Naive thymus-derived CD4-positive, alpha-beta T cell (primary cell): ENCODE measurements around the gene ATRX. TPM values are rescaled to one million over a fixed set of nuclear protein-coding genes. Genes with fewer than 3 reads are reported as not detected.
A peak's percentile ranks its signal among the peaks of the same experiment; 100 is the strongest.
"Not testable (repeated sequence)": the region's sequence is repeated elsewhere in the genome, so short reads cannot be mapped to it uniquely, and the experiment has no call there.

Experiments used
- ATAC-seq: fragments of 150-1000 bp; cut with Tn5 transposase; 2 replicates; pipeline ENCODE4 v1.10.0; 2021; ENCODE audit warnings: mild to moderate bottlenecking, moderate library complexity
- CTCF ChIA-PET: fragments of 350-600 bp; sonication (Branson Sonifier 250); formaldehyde crosslinking; loops from one replicate; lab custom pipeline; 2021; ENCODE audit warnings: antibody characterized with exemption; lab: Charles Lee
- POLR2A ChIA-PET: fragments of 350-600 bp; sonication (Branson Sonifier 250); formaldehyde crosslinking; loops from one replicate; lab custom pipeline; 2021; ENCODE audit warnings: antibody characterized with exemption, inconsistent platforms; lab: Charles Lee
- DNase-seq, 9 donors: peaks; one replicate each; pipeline versions ENCODE4 v3.0.0 to v3.0.0-alpha.2; 2020 to 2022; ENCODE audit warnings: mixed read lengths in 1 of 9
- H3K27ac ChIP-seq: one replicate; pipeline ENCODE4 v1.7.0; 2013; ENCODE audit warnings: mild to moderate bottlenecking, low read depth, low read length, moderate library complexity
- H3K27me3 ChIP-seq, 2 donors: one replicate each; pipeline ENCODE4 v1.7.0; 2013; ENCODE audit warnings: low read length in 2 of 2, mild to moderate bottlenecking in 2 of 2, moderate library complexity in 2 of 2; ENCODE audit not compliant: control insufficient read depth in 2 of 2, insufficient read depth in 2 of 2
- H3K36me3 ChIP-seq, 3 experiments: 1 replicate in 2 of 3; 2 replicates in 1 of 3; pipeline ENCODE4 v1.7.0; 2013; ENCODE audit warnings: low read length in 3 of 3, mild to moderate bottlenecking in 3 of 3, moderate library complexity in 1 of 3; ENCODE audit not compliant: insufficient read depth in 3 of 3, control insufficient read depth in 2 of 3
- H3K4me1 ChIP-seq, 2 donors: one replicate each; pipeline ENCODE4 v1.7.0; 2013; ENCODE audit warnings: low read length in 2 of 2, mild to moderate bottlenecking in 2 of 2, moderate library complexity in 1 of 2; ENCODE audit not compliant: control insufficient read depth in 2 of 2, insufficient read depth in 2 of 2
- H3K4me3 ChIP-seq: 2 replicates; pipeline ENCODE4 v1.7.0; 2013; ENCODE audit warnings: mild to moderate bottlenecking, low read length
- H3K9me3 ChIP-seq, 3 experiments: 1 replicate in 2 of 3; 2 replicates in 1 of 3; pipeline ENCODE4 v1.7.0; 2013; ENCODE audit warnings: low read length in 3 of 3; ENCODE audit not compliant: control insufficient read depth in 2 of 3
- H3K27ac Mint-ChIP-seq, 9 donors: one replicate each; pipeline ENCODE4 v1.8.0; 2020 to 2022; ENCODE audit warnings: mixed read lengths in 9 of 9, mild to moderate bottlenecking in 8 of 9, moderate library complexity in 5 of 9, inconsistent platforms in 2 of 9
- H3K27me3 Mint-ChIP-seq, 5 donors: one replicate each; pipeline ENCODE4 v1.8.0; 2021 to 2022; ENCODE audit warnings: mixed read lengths in 5 of 5, mild to moderate bottlenecking in 1 of 5
- H3K36me3 Mint-ChIP-seq, 5 donors: one replicate each; pipeline ENCODE4 v1.8.0; 2020 to 2022; ENCODE audit warnings: mixed read lengths in 5 of 5, mild to moderate bottlenecking in 3 of 5, inconsistent platforms in 1 of 5
- H3K4me1 Mint-ChIP-seq, 7 donors: one replicate each; pipeline ENCODE4 v1.8.0; 2020 to 2022; ENCODE audit warnings: mixed read lengths in 7 of 7, mild to moderate bottlenecking in 3 of 7, inconsistent platforms in 1 of 7
- H3K4me3 Mint-ChIP-seq, 10 donors: one replicate each; pipeline ENCODE4 v1.8.0; 2020 to 2022; ENCODE audit warnings: mild to moderate bottlenecking in 10 of 10, mixed read lengths in 10 of 10, moderate library complexity in 6 of 10, inconsistent platforms in 2 of 10
- H3K9me3 Mint-ChIP-seq, 11 donors: one replicate each; pipeline ENCODE4 v1.8.0; 2020 to 2022; ENCODE audit warnings: mixed read lengths in 11 of 11, mild to moderate bottlenecking in 4 of 11, inconsistent platforms in 1 of 11, moderate library complexity in 1 of 11
- intact Hi-C, 2 donors: fragments of 100-400 bp; cut with micrococcal nuclease; formaldehyde crosslinking; loops; one replicate each; pipeline ENCODE4 v1.15.1; 2023
- polyA plus RNA-seq, 2 donors: library from polyadenylated mRNA; unstranded; fragments of 300-500 nt; fragmentation: Illumina TruSeq; gene quantifications; one replicate each; pipeline ENCODE4 v1.2.3, GENCODE V29; 2021
- total RNA-seq, 6 experiments: library from RNA in 5 of 6; stranded (reverse) in 5 of 6; gene quantifications; 1 replicate in 5 of 6; 2 replicates in 1 of 6; pipeline ENCODE4 v1.2.3 and lab custom pipeline; 2021 to 2026

The ATRX gene
- total and polyA plus RNA-seq, 7 experiments from 2014 or later: 64.2 to 126 (median 111) TPM

- Mint-ChIP-seq H3K4me1 (peaks cover 12 to 54% (median 37%) of the 10 kb centered on the region in 7 donors), H3K27ac (no peak overlapping the region), H3K27me3 (no peaks in the 10 kb centered on the region), H3K9me3 (peaks cover 0 to 2% (median 0%) of the 10 kb centered on the region in 11 donors), H3K36me3 (peaks cover 0 to 6% (median 0%) of the 10 kb centered on the region in 5 donors), H3K4me3 (peak overlapping the region in 3 of 10 donors; percentile 11 to 17 (median 13))
- ChIA-PET CTCF (no interaction called here), POLR2A (no interaction called here)
- ATAC-seq (no peak), DNase-seq (no peak)
- H3K27me3 ChIP-seq: no peaks in the 10 kb centered on the region
- peaks cover 0 to 4% of the 10 kb centered on the region in 2 donors for H3K4me1 ChIP-seq
- H3K9me3 ChIP-seq: no peaks in the 10 kb centered on the region
- H3K36me3 ChIP-seq: peaks cover 0 to 2% (median 0%) of the 10 kb centered on the region in 3 experiments
- intact Hi-C loops: loop anchor here in 1 of 2 donors (10.0 kb wide), 1 partner anchor 62 kb away; no protein-coding TSS in a partner anchor
- H3K27ac ChIP-seq: no peak overlapping the region
- H3K4me3 ChIP-seq: no peak overlapping the region
These were observed 9.4 kb downstream of the ATRX start for GRCh38 chrX:77776659-77777058.

- H3K4me3 Mint-ChIP-seq: peak overlapping the region in 5 of 10 donors; percentile 14 to 30 (median 26)
- POLR2A ChIA-PET: no interaction called here
- H3K9me3 Mint-ChIP-seq: peaks cover 0 to 4% (median 0%) of the 10 kb centered on the region in 11 donors
- Histone ChIP-seq H3K27me3 (no peaks in the 10 kb centered on the region), H3K9me3 (no peaks in the 10 kb centered on the region), H3K4me1 (peaks cover 0 to 5% of the 10 kb centered on the region in 2 donors), H3K4me3 (no peak overlapping the region), H3K36me3 (no peaks in the 10 kb centered on the region), H3K27ac (no peak overlapping the region)
- no peak overlapping the region for H3K27ac Mint-ChIP-seq
- CTCF ChIA-PET: no interaction called here
- H3K27me3 Mint-ChIP-seq: no peaks in the 10 kb centered on the region
- H3K36me3 Mint-ChIP-seq: peaks cover 0 to 10% (median 6%) of the 10 kb centered on the region in 5 donors
- H3K4me1 Mint-ChIP-seq: peaks cover 12 to 49% (median 34%) of the 10 kb centered on the region in 7 donors
- intact Hi-C loops: loop anchor here in 1 of 2 donors (10.0 kb wide), 1 partner anchor 57 kb away; no protein-coding TSS in a partner anchor
- DNase-seq: no peak
- ATAC-seq: no peak
These were observed 14.4 kb downstream of the ATRX start for GRCh38 chrX:77771601-77772000.

GRCh38 chrX:77768787-77769186 lies 17.2 kb downstream of the ATRX start:
- no peaks in the 10 kb centered on the region for H3K36me3 ChIP-seq
- H3K27me3 Mint-ChIP-seq: no peaks in the 10 kb centered on the region
- no peak overlapping the region for H3K27ac ChIP-seq
- ChIA-PET POLR2A (no interaction called here), CTCF (no interaction called here)
- H3K4me3 Mint-ChIP-seq: peak overlapping the region in 9 of 10 donors; percentile 7 to 79 (median 57)
- H3K9me3 Mint-ChIP-seq: peaks cover 0 to 2% (median 0%) of the 10 kb centered on the region in 11 donors
- intact Hi-C loops: loop anchor here in 1 of 2 donors (10.0 kb wide), 1 partner anchor 154 kb away; no protein-coding TSS in a partner anchor
- H3K9me3 ChIP-seq: no peaks in the 10 kb centered on the region
- H3K27ac Mint-ChIP-seq: peak overlapping the region; percentile 0 to 86 (median 25)
- peak; percentile 41 for ATAC-seq
- H3K36me3 Mint-ChIP-seq: peaks cover 0 to 15% (median 7%) of the 10 kb centered on the region in 5 donors
- no peaks in the 10 kb centered on the region for H3K27me3 ChIP-seq
- peaks cover 0 to 5% of the 10 kb centered on the region in 2 donors for H3K4me1 ChIP-seq
- H3K4me1 Mint-ChIP-seq: peaks cover 16 to 49% (median 37%) of the 10 kb centered on the region in 7 donors
- peak in 3 of 9 donors; percentile 12 to 28 (median 22) for DNase-seq
- H3K4me3 ChIP-seq: no peak overlapping the region

- H3K36me3 ChIP-seq, H3K9me3 ChIP-seq, H3K27ac ChIP-seq, CTCF ChIA-PET, H3K27ac Mint-ChIP-seq, ATAC-seq, H3K9me3 Mint-ChIP-seq, DNase-seq, H3K4me3 Mint-ChIP-seq, POLR2A ChIA-PET, H3K4me1 ChIP-seq, H3K4me3 ChIP-seq, H3K27me3 ChIP-seq, H3K27me3 Mint-ChIP-seq: not testable (repeated sequence)
- peaks cover 0 to 15% (median 7%) of the 10 kb centered on the region in 5 donors for H3K36me3 Mint-ChIP-seq
- peaks cover 10 to 51% (median 42%) of the 10 kb centered on the region in 7 donors for H3K4me1 Mint-ChIP-seq
- intact Hi-C loops: loop anchor here in 1 of 2 donors (10.0 kb wide), 1 partner anchor 151 kb away; no protein-coding TSS in a partner anchor
These were observed 19.8 kb downstream of the ATRX start for GRCh38 chrX:77766212-77766611.

GRCh38 chrX:77755561-77755960 lies 30.5 kb downstream of the ATRX start:
- intact Hi-C loops: no loop called here
- POLR2A ChIA-PET: no interaction called here
- H3K4me3 ChIP-seq: no peak overlapping the region

GRCh38 chrX:77753942-77754341 lies 32.1 kb downstream of the ATRX start:
- Mint-ChIP-seq H3K9me3 (peaks cover 0 to 22% (median 0%) of the 10 kb centered on the region in 11 donors), H3K36me3 (peaks cover 0 to 40% (median 8%) of the 10 kb centered on the region in 5 donors), H3K4me1 (peaks cover 0 to 32% (median 23%) of the 10 kb centered on the region in 7 donors), H3K27ac (peak overlapping the region in 3 of 9 donors; percentile 32 to 73 (median 68))
- H3K27ac ChIP-seq, H3K4me3 Mint-ChIP-seq, ATAC-seq, DNase-seq, H3K36me3 ChIP-seq, CTCF ChIA-PET, H3K9me3 ChIP-seq, POLR2A ChIA-PET, H3K4me1 ChIP-seq, H3K27me3 ChIP-seq, H3K4me3 ChIP-seq, intact Hi-C loops, H3K27me3 Mint-ChIP-seq: not testable (repeated sequence)

More at GRCh38 chrX:77755561-77755960, 30.5 kb downstream of the ATRX start:
- Histone ChIP-seq H3K36me3 (no peaks in the 10 kb centered on the region), H3K27ac (no peak overlapping the region), H3K9me3 (no peaks in the 10 kb centered on the region), H3K4me1 (no peaks in the 10 kb centered on the region), H3K27me3 (no peaks in the 10 kb centered on the region)
- no peak for DNase-seq
- peaks cover 0 to 24% (median 16%) of the 10 kb centered on the region in 7 donors for H3K4me1 Mint-ChIP-seq
- no peak for ATAC-seq
- peaks cover 0 to 22% (median 0%) of the 10 kb centered on the region in 11 donors for H3K9me3 Mint-ChIP-seq
- H3K27ac Mint-ChIP-seq: no peak overlapping the region
- peaks cover 0 to 38% (median 8%) of the 10 kb centered on the region in 5 donors for H3K36me3 Mint-ChIP-seq
- CTCF ChIA-PET: no interaction called here
- H3K27me3 Mint-ChIP-seq: no peaks in the 10 kb centered on the region
- no peak overlapping the region for H3K4me3 Mint-ChIP-seq
